Common myeloid progenitor, CD34-positive (primary cell): ENCODE results near the gene PPP2R1B.
A peak's percentile ranks its signal among the peaks of the same experiment; 100 is the strongest.
"Not testable (repeated sequence)": the region's sequence is repeated elsewhere in the genome, so short reads cannot be mapped to it uniquely, and the experiment has no call there.

ENCODE experiments used
- CTCF ChIA-PET: fragments of 350-600 bp; sonication (Branson Sonifier 250); formaldehyde crosslinking; loops from one replicate; lab custom pipeline; 2021; ENCODE audit warnings: antibody characterized with exemption; lab: Charles Lee
- POLR2A ChIA-PET: fragments of 350-600 bp; sonication (Branson Sonifier 250); formaldehyde crosslinking; loops from one replicate; lab custom pipeline; 2021; ENCODE audit warnings: antibody characterized with exemption; lab: Charles Lee
- DNase-seq, 3 donors: peaks; one replicate each; pipeline versions ENCODE4 v3.0.0 to v3.0.0-alpha.2; 2013
- H3K27ac ChIP-seq, 2 experiments: 1 replicate in 1 of 2; 2 replicates in 1 of 2; pipeline ENCODE4 v1.7.0; 2013; ENCODE audit warnings: inconsistent platforms in 2 of 2, low read length in 2 of 2, mild to moderate bottlenecking in 2 of 2, low read depth in 1 of 2, moderate library complexity in 1 of 2; ENCODE audit not compliant: severe bottlenecking in 2 of 2, insufficient read depth in 1 of 2, poor library complexity in 1 of 2
- H3K27me3 ChIP-seq, 5 experiments: replicated peaks in 2 of 5; 1 replicate in 3 of 5; 2 replicates in 2 of 5; pipeline versions ENCODE4 v1.6.1 to v1.7.0; 2013; ENCODE audit warnings: low read length in 4 of 5, mild to moderate bottlenecking in 2 of 5, moderate library complexity in 2 of 5, inconsistent platforms in 1 of 5; ENCODE audit not compliant: insufficient read depth in 5 of 5, control insufficient read depth in 4 of 5
- H3K36me3 ChIP-seq, 4 experiments: 1 replicate in 2 of 4; 2 replicates in 2 of 4; pipeline versions ENCODE4 v1.6.1 to v1.7.0; 2013; ENCODE audit warnings: low read length in 3 of 4, control low read depth in 1 of 4, mild to moderate bottlenecking in 1 of 4; ENCODE audit not compliant: control insufficient read depth in 4 of 4, insufficient read depth in 4 of 4
- H3K4me1 ChIP-seq, 4 experiments: 1 replicate in 3 of 4; 2 replicates in 1 of 4; pipeline versions ENCODE4 v1.6.1 to v1.7.1; 2013; ENCODE audit warnings: low read length in 3 of 4, mild to moderate bottlenecking in 3 of 4, control low read depth in 1 of 4, inconsistent platforms in 1 of 4, moderate library complexity in 1 of 4; ENCODE audit not compliant: control insufficient read depth in 4 of 4, insufficient read depth in 4 of 4; ENCODE audit errors: control extremely low read depth in 1 of 4
- H3K4me3 ChIP-seq, 7 experiments: 1 replicate in 4 of 7; 2 replicates in 3 of 7; pipeline versions ENCODE4 v1.5.1 to v1.7.0; 2013; ENCODE audit warnings: mild to moderate bottlenecking in 7 of 7, low read length in 6 of 7, moderate library complexity in 6 of 7, inconsistent platforms in 2 of 7, low read depth in 2 of 7, control low read depth in 1 of 7; ENCODE audit not compliant: insufficient read depth in 4 of 7, control insufficient read depth in 1 of 7; ENCODE audit errors: extremely low read depth in 1 of 7
- H3K9me3 ChIP-seq, 5 experiments: 1 replicate in 4 of 5; 2 replicates in 1 of 5; pipeline versions ENCODE4 v1.6.1 to v1.7.1; 2013; ENCODE audit warnings: low read length in 4 of 5, mild to moderate bottlenecking in 2 of 5, inconsistent platforms in 1 of 5, low read depth in 1 of 5, moderate library complexity in 1 of 5; ENCODE audit not compliant: control insufficient read depth in 4 of 5, insufficient read depth in 2 of 5; ENCODE audit errors: control extremely low read depth in 1 of 5
- WGBS: methylation state at CpG from one replicate; pipeline ENCODE4 v1.1.5; 2013; ENCODE audit not compliant: insufficient coverage; 5-methylcytosine and 5-hydroxymethylcytosine counted together

PPP2R1B gene

DNA sequence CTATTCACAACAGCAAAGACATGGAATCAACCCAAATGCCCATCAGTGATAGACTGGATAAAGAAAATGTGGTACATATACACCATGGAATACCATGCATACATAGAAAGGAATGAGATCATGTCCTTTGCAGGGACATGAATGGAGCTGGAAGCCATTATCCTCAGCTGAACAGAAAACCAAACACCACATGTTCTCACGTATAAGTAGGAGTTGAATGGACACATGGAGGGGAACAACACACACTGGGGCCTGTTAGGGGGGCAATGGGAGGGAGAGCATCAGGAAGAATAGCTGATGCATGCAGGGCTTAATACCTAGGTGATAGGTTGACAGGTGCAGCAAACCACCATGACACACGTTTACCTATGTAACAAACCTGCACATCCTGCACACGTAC lies 48.5 kb downstream of the PPP2R1B start:
- WGBS: 100% methylated on average over 1 of the region's 3 CpGs
- peaks cover 3 to 16% (median 10%) of the 10 kb centered on the region in 4 experiments for H3K4me1 ChIP-seq
- CTCF ChIA-PET: interaction anchor here (1.4 kb wide), 1 partner anchor 113 kb away, joined by 4 read pairs; no protein-coding TSS in a partner anchor
- H3K27me3 ChIP-seq, POLR2A ChIA-PET, H3K27ac ChIP-seq, DNase-seq, H3K4me3 ChIP-seq, H3K9me3 ChIP-seq: not testable (repeated sequence)
- H3K36me3 ChIP-seq: peaks cover 12 to 49% (median 37%) of the 10 kb centered on the region in 4 experiments

DNA sequence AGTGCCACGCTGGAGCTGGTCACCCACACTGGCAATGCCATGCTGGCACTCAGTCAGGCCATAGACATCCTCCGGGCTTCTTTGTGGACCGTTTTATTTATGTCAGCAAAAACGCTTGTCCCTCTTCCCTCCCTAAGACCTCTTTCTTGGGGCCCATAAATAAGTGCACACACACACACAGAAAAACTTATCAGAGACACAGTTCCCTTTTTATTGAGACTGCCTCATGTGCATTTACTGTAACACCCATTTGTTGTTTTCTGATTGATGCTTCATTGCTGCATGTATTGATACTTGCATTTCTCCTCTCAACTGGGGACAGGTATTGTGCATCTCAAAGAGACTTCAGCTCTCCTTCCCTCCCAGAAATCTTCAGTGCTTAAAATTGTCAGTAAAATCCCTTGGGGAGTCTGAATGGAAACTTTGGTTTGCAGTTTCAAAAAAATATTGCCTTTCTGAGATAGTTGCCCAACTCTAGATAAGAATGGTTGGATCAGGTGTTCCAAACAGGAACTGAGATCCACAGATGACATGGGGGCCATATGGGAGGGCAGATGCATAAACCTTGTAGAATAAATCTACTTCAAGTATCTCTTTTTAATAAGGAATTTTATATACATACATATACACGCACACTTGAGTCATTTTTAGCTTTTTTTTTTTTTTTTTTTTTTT lies 50.9 kb downstream of the PPP2R1B start:
- Histone ChIP-seq H3K27me3 (no peaks in the 10 kb centered on the region), H3K27ac (no peak overlapping the region), H3K4me1 (peaks cover 3 to 16% (median 10%) of the 10 kb centered on the region in 4 experiments), H3K36me3 (peaks cover 6 to 40% (median 25%) of the 10 kb centered on the region in 4 experiments), H3K9me3 (no peaks in the 10 kb centered on the region), H3K4me3 (no peak overlapping the region)
- WGBS: 70% methylated on average over 4 of the region's 5 CpGs
- CTCF ChIA-PET: interaction anchor here (1.0 kb wide), 1 partner anchor 64 kb away, joined by 3 read pairs; no protein-coding TSS in a partner anchor
- peak in 2 of 3 donors; percentile 8 to 19 for DNase-seq
- POLR2A ChIA-PET: interaction anchor here (1.2 kb wide), 1 partner anchor 28 kb away, joined by 3 read pairs; no protein-coding TSS in a partner anchor

DNA sequence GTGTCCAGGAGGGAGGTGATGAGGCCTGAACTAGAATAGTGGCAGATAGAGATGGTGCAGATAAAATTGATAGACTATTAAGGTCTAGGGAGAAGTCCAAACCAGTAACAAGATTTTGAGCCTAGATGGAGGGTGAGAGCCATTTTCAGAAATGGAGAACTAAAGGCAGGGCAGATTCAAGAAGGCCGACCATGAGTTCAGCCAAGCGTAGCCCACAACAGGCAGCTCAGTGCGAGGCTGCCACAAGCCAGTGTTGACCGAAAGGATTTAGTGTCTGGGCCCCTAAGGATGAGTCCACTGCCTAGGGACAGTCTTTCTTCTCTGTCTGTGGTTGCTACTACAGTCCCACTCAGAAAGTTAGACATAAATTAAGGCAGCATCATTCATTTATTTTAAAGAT lies 51.7 kb downstream of the PPP2R1B start:
- 100% methylated on average over 4 of the region's 4 CpGs for WGBS
- Histone ChIP-seq H3K27ac (no peak overlapping the region), H3K9me3 (no peaks in the 10 kb centered on the region), H3K4me3 (no peak overlapping the region), H3K27me3 (no peaks in the 10 kb centered on the region), H3K36me3 (peaks cover 5 to 35% (median 22%) of the 10 kb centered on the region in 4 experiments), H3K4me1 (peaks cover 3 to 16% (median 10%) of the 10 kb centered on the region in 4 experiments)
- ChIA-PET POLR2A (interaction anchor here (0.6 kb wide), 1 partner anchor 82 kb away, joined by 4 read pairs; no protein-coding TSS in a partner anchor), CTCF (no interaction called here)
- no peak for DNase-seq

DNA sequence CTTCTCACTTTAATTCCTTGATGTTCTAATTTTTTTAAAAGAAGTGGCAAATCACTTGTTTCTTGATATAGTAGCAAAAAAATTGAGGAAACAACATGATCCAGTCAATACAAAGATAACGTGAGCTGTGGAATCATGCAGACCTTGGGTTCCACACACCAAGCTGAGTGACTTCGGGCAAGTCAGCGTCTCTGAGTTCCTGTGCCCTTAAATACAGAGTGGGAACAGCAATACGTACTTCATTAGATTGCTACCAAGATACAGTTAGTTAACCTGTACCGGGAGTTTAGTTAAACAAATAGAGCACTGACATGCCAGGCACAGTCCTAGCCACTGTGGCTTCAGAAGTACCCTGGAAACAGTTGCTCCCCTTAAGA lies 58.5 kb downstream of the PPP2R1B start:
- DNase-seq: no peak
- no peaks in the 10 kb centered on the region for H3K4me1 ChIP-seq
- peaks cover 12 to 69% (median 48%) of the 10 kb centered on the region in 4 experiments for H3K36me3 ChIP-seq
- H3K9me3 ChIP-seq: no peaks in the 10 kb centered on the region
- H3K4me3 ChIP-seq: no peak overlapping the region
- ChIA-PET POLR2A (no interaction called here), CTCF (no interaction called here)
- no peak overlapping the region for H3K27ac ChIP-seq
- WGBS: 100% methylated on average over 5 of the region's 5 CpGs
- H3K27me3 ChIP-seq: no peaks in the 10 kb centered on the region

DNA sequence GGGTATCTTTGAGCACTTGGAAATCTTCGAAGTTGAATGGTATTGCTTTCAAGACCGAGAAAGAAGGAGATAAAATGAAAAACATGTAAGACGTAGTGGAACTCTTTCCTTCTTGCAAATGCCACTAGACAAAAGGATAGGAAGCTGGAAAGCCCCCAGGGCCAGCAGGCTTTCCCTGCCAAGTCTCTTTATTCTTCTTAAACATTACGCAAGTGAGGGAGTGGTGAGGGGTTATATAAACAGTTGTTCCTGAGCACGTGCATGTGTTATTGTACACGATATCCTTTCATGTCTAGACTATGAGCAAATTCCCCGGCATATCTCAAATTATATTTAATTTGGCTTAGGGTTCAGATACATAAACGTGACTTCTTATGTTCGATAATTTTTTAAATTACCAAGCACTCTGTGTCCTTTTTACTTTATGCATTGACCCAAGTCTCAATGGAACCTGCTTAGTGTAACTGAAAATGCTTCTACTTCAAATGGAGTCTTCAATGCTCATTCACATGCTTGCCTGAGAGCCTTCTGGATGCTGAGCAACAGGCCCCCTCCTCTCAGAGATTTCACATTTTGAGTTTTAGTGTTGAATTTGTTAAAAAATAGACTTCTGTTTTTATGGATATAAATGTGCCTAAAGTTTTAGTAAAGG lies 59.0 kb downstream of the PPP2R1B start:
- 97% methylated on average over 8 of the region's 9 CpGs for WGBS

DNA sequence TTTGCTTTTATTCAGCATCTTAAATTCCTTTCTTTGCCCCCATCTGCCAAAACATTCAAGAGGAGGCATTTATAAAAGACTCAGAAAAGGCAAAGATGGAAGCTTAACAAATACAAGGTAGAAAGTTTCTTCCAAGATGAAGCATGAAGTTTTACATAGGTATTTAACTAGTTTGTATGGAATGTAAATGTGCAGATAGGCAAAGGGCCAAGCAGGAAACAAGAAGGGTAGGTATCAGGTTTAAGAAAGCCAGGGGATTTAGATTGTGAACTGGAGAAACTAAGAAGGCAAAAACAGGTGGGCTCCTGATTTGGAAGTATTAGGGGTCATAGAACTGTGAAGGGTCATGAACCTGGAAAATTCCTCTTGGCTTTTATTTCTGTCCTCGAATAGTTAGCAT lies 62.6 kb downstream of the PPP2R1B start:
- no peak for DNase-seq
- Histone ChIP-seq H3K27ac (no peak overlapping the region), H3K4me3 (no peak overlapping the region), H3K9me3 (no peaks in the 10 kb centered on the region), H3K36me3 (peaks cover 13 to 60% (median 31%) of the 10 kb centered on the region in 4 experiments), H3K27me3 (no peaks in the 10 kb centered on the region), H3K4me1 (no peaks in the 10 kb centered on the region)
- no CpG with 5 or more reads among the region's 1 CpG for WGBS
- POLR2A ChIA-PET: no interaction called here
- CTCF ChIA-PET: no interaction called here

More for the DNA sequence above, 59.0 kb downstream of the PPP2R1B start:
- CTCF ChIA-PET: interaction anchor here (0.6 kb wide), 1 partner anchor 1098 kb away, joined by 3 read pairs; no protein-coding TSS in a partner anchor
- Histone ChIP-seq H3K27ac (no peak overlapping the region), H3K27me3 (no peaks in the 10 kb centered on the region), H3K36me3 (peaks cover 12 to 67% (median 46%) of the 10 kb centered on the region in 4 experiments), H3K9me3 (no peaks in the 10 kb centered on the region), H3K4me1 (no peaks in the 10 kb centered on the region), H3K4me3 (no peak overlapping the region)
- DNase-seq: no peak
- POLR2A ChIA-PET: no interaction called here

DNA sequence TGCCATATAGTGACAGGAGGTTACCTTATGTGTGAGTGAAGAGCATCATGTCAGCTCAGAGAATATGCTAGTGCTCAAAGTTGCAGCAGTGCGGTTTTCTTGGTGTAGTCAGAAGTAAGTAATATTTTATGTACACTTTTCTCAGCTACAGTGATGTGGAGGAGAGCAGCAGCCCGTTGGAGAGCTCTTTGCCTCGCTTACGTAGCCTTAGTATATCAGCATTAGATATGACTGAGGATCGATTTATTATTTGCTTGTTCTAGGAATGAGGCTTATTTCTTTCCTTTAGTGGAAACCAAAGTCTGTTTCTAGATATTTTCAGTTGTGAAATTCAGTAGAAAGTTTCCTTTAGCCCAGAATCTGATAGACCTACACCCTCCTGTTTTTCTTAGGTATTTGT lies 63.6 kb downstream of the PPP2R1B start:
- POLR2A ChIA-PET: no interaction called here
- WGBS: 100% methylated on average over 2 of the region's 5 CpGs

More for the DNA sequence above, 63.6 kb downstream of the PPP2R1B start:
- Histone ChIP-seq H3K27ac (no peak overlapping the region), H3K27me3 (no peaks in the 10 kb centered on the region), H3K4me1 (no peaks in the 10 kb centered on the region), H3K9me3 (no peaks in the 10 kb centered on the region), H3K36me3 (peaks cover 13 to 51% (median 29%) of the 10 kb centered on the region in 4 experiments), H3K4me3 (no peak overlapping the region)
- DNase-seq: no peak
- CTCF ChIA-PET: no interaction called here
